Activated T-cell treated with anti-CD3 and anti-CD28 coated beads, Interleukin-2, amount 50 U/mL, for 48 hours (primary cell): ENCODE results near the gene SEPTIN1.
A peak's percentile ranks its signal among the peaks of the same experiment; 100 is the strongest.
"Not testable (repeated sequence)": the region's sequence is repeated elsewhere in the genome, so short reads cannot be mapped to it uniquely, and the experiment has no call there.

Experiments used
- DNase-seq, 2 experiments: peaks; one replicate each; pipeline ENCODE4 v3.0.0-alpha.2; 2020

Gene SEPTIN1

GRCh38 chr16:30357085-30357714 lies 25.2 kb downstream of the SEPTIN1 start:
- no peak for DNase-seq

GRCh38 chr16:30356401-30357084 lies 25.8 kb downstream of the SEPTIN1 start:
- DNase-seq, result no peak

- DNase-seq, result no peak
Measured at GRCh38 chr16:30355954-30356308, 26.4 kb downstream of the SEPTIN1 start.

- peak; percentile 91 to 92 for DNase-seq
Measured at GRCh38 chr16:30355144-30355953, 27.0 kb downstream of the SEPTIN1 start, which contains the start of gene CD2BP2. Gene CD2BP2, minus strand, starts transcription at chr16:30355308. Its CDS starts 627 bp downstream, at chr16:30354681.

- peak in 1 of 2 experiments; percentile 35 for DNase-seq
Measured at GRCh38 chr16:30354423-30355143, 27.8 kb downstream of the SEPTIN1 start.

GRCh38 chr16:30353438-30354129 lies 28.8 kb downstream of the SEPTIN1 start:
- no peak for DNase-seq

GRCh38 chr16:30352488-30353401 lies 29.6 kb downstream of the SEPTIN1 start:
- DNase-seq, result no peak

GRCh38 chr16:30351586-30352419 lies 30.6 kb downstream of the SEPTIN1 start:
- no peak for DNase-seq

GRCh38 chr16:30351001-30351441 lies 31.3 kb downstream of the SEPTIN1 start:
- DNase-seq, result no peak

- no peak for DNase-seq
Measured at GRCh38 chr16:30350134-30350871, 32.1 kb downstream of the SEPTIN1 start.

GRCh38 chr16:30349675-30350074 lies 32.7 kb downstream of the SEPTIN1 start:
- DNase-seq, result no peak

- DNase-seq, result no peak
Measured at GRCh38 chr16:30348929-30349328, 33.4 kb downstream of the SEPTIN1 start.

GRCh38 chr16:30348113-30348512 lies 34.2 kb downstream of the SEPTIN1 start:
- no peak for DNase-seq

GRCh38 chr16:30346286-30346685 lies 36.1 kb downstream of the SEPTIN1 start:
- DNase-seq, result peak in 1 of 2 experiments; percentile 10

- peak in 1 of 2 experiments; percentile 10 for DNase-seq
Measured at GRCh38 chr16:30343491-30343820, 38.9 kb downstream of the SEPTIN1 start.

GRCh38 chr16:30342751-30343490 lies 39.4 kb downstream of the SEPTIN1 start:
- peak; percentile 13 to 17 for DNase-seq

GRCh38 chr16:30341971-30342370 lies 40.4 kb downstream of the SEPTIN1 start:
- DNase-seq, result peak; percentile 11 to 12

- peak; percentile 19 to 30 for DNase-seq
Measured at GRCh38 chr16:30340621-30341020, 41.7 kb downstream of the SEPTIN1 start.

GRCh38 chr16:30338715-30339114 lies 43.6 kb downstream of the SEPTIN1 start:
- DNase-seq, result not testable (repeated sequence)
